ENCODE results near the gene STEEP1. TPM values are rescaled to one million over a fixed set of nuclear protein-coding genes. Genes with fewer than 3 reads are reported as not detected.

STEEP1 gene
- total and polyA plus RNA-seq, 2 of the 13 experiments (the other 11 are each of a cell fraction or from before 2014, with no cell fraction given), result 7.7 to 23.1 TPM

GRCh38 chrX:119512146-119512800 is 52.9 kb downstream of the STEEP1 start (continued):
- no peak for TF ChIP-seq ZNF646 (CRISPR knock-in tag; IDR thresholded peaks at IDR 0.05)
- no peak for TF ChIP-seq ZMAT3 (CRISPR knock-in tag; conservative IDR thresholded peaks at IDR 0.05)
- no peak for TF ChIP-seq ZNF788 (CRISPR knock-in tag; IDR thresholded peaks at IDR 0.05; ENCODE audit: borderline replicate concordance)
- TF ChIP-seq KLF15 (CRISPR knock-in tag; IDR thresholded peaks at IDR 0.05; ENCODE audit: borderline replicate concordance), result no peak
- TF ChIP-seq ATM (IDR thresholded peaks at IDR 0.05; ENCODE audit: borderline replicate concordance), result no peak
- TF ChIP-seq ZNF510 (CRISPR knock-in tag; IDR thresholded peaks at IDR 0.05; ENCODE audit: low read depth), result no peak
- TF ChIP-seq, protein P1, sequence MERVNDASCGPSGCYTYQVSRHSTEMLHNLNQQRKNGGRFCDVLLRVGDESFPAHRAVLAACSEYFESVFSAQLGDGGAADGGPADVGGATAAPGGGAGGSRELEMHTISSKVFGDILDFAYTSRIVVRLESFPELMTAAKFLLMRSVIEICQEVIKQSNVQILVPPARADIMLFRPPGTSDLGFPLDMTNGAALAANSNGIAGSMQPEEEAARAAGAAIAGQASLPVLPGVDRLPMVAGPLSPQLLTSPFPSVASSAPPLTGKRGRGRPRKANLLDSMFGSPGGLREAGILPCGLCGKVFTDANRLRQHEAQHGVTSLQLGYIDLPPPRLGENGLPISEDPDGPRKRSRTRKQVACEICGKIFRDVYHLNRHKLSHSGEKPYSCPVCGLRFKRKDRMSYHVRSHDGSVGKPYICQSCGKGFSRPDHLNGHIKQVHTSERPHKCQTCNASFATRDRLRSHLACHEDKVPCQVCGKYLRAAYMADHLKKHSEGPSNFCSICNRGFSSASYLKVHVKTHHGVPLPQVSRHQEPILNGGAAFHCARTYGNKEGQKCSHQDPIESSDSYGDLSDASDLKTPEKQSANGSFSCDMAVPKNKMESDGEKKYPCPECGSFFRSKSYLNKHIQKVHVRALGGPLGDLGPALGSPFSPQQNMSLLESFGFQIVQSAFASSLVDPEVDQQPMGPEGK (CRISPR knock-in tag; IDR thresholded peaks at IDR 0.05), result no peak
- no peak for TF ChIP-seq RBM39 (IDR thresholded peaks at IDR 0.05; ENCODE audit: low read depth, low read length, poor library complexity, severe bottlenecking)
- TF ChIP-seq SATB2 (CRISPR knock-in tag; IDR thresholded peaks at IDR 0.05), result no peak
- no peak for TF ChIP-seq SNRNP70 (IDR thresholded peaks at IDR 0.05; ENCODE audit: low read depth, low read length)
- no peak for TF ChIP-seq WIZ (CRISPR knock-in tag; IDR thresholded peaks at IDR 0.05)
- TF ChIP-seq SP140L (CRISPR knock-in tag; IDR thresholded peaks at IDR 0.05; ENCODE audit: borderline replicate concordance), result no peak
- TF ChIP-seq ZC3H4 (CRISPR knock-in tag; IDR thresholded peaks at IDR 0.05; ENCODE audit: borderline replicate concordance), result no peak
- TF ChIP-seq TOE1 (CRISPR knock-in tag; IDR thresholded peaks at IDR 0.05), result no peak
- TF ChIP-seq, protein P2, sequence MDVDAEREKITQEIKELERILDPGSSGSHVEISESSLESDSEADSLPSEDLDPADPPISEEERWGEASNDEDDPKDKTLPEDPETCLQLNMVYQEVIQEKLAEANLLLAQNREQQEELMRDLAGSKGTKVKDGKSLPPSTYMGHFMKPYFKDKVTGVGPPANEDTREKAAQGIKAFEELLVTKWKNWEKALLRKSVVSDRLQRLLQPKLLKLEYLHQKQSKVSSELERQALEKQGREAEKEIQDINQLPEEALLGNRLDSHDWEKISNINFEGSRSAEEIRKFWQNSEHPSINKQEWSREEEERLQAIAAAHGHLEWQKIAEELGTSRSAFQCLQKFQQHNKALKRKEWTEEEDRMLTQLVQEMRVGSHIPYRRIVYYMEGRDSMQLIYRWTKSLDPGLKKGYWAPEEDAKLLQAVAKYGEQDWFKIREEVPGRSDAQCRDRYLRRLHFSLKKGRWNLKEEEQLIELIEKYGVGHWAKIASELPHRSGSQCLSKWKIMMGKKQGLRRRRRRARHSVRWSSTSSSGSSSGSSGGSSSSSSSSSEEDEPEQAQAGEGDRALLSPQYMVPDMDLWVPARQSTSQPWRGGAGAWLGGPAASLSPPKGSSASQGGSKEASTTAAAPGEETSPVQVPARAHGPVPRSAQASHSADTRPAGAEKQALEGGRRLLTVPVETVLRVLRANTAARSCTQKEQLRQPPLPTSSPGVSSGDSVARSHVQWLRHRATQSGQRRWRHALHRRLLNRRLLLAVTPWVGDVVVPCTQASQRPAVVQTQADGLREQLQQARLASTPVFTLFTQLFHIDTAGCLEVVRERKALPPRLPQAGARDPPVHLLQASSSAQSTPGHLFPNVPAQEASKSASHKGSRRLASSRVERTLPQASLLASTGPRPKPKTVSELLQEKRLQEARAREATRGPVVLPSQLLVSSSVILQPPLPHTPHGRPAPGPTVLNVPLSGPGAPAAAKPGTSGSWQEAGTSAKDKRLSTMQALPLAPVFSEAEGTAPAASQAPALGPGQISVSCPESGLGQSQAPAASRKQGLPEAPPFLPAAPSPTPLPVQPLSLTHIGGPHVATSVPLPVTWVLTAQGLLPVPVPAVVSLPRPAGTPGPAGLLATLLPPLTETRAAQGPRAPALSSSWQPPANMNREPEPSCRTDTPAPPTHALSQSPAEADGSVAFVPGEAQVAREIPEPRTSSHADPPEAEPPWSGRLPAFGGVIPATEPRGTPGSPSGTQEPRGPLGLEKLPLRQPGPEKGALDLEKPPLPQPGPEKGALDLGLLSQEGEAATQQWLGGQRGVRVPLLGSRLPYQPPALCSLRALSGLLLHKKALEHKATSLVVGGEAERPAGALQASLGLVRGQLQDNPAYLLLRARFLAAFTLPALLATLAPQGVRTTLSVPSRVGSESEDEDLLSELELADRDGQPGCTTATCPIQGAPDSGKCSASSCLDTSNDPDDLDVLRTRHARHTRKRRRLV (CRISPR knock-in tag; IDR thresholded peaks at IDR 0.05), result no peak
- TF ChIP-seq TMF1 (CRISPR knock-in tag; IDR thresholded peaks at IDR 0.05; ENCODE audit: low read depth), result no peak

Measured in HepG2 (cell line).